ENCODE data around the gene AADACL2. TPM values are rescaled to one million over a fixed set of nuclear protein-coding genes. Genes with fewer than 3 reads are reported as not detected.

Gene AADACL2
- total and polyA plus RNA-seq, 4 donors, result not detected

DNA sequence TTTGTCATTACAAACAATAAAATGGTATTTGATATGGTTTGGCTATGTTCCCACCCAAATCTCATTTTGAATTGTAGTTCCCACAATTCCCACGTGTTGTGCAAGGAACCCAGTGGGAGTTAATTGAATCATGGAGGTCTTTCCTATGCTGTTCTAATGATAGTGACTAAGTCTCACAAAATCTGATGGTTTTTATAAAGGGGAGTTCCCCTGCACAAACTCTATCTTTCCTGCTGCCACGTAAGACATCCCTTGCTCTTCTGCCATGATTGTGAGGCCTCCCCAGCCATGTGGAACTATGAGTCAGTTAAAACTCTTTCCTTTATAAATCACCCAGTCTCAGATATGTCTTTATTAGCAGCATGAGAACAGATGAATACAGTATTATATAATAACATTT lies 64.7 kb downstream of the AADACL2 start:
- H3K4me3 ChIP-seq (ENCODE audit: low read depth in 1 of 3, low read length in 3 of 3), result no peak overlapping the region
- no peaks in the 10 kb centered on the region for H3K9me3 ChIP-seq (ENCODE audit: control insufficient read depth in 4 of 4, low read length in 3 of 4)
- H3K27ac ChIP-seq (ENCODE audit: low read depth in 1 of 2, low read length in 2 of 2), result no peak overlapping the region
- no peaks in the 10 kb centered on the region for H3K27me3 ChIP-seq (ENCODE audit: control insufficient read depth in 4 of 4, insufficient read depth in 4 of 4, low read length in 3 of 4)
- H3K9ac ChIP-seq (ENCODE audit: low read depth in 1 of 2, low read length in 2 of 2), result no peak overlapping the region
- no peak for DNase-seq (ENCODE audit: low spot score)
- H3K36me3 ChIP-seq (ENCODE audit: control insufficient read depth in 4 of 4, insufficient read depth in 3 of 4, low read depth in 1 of 4, low read length in 3 of 4), result no peaks in the 10 kb centered on the region
- WGBS, result 84% methylated on average over 2 of the region's 2 CpGs
- TF ChIP-seq, protein P1, sequence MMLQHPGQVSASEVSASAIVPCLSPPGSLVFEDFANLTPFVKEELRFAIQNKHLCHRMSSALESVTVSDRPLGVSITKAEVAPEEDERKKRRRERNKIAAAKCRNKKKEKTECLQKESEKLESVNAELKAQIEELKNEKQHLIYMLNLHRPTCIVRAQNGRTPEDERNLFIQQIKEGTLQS (IDR thresholded peaks at IDR 0.05), result no peak
- no peak for TF ChIP-seq EGR1 (IDR thresholded peaks at IDR 0.05; ENCODE audit: low read depth in 2 of 2)
- TF ChIP-seq, protein P2, sequence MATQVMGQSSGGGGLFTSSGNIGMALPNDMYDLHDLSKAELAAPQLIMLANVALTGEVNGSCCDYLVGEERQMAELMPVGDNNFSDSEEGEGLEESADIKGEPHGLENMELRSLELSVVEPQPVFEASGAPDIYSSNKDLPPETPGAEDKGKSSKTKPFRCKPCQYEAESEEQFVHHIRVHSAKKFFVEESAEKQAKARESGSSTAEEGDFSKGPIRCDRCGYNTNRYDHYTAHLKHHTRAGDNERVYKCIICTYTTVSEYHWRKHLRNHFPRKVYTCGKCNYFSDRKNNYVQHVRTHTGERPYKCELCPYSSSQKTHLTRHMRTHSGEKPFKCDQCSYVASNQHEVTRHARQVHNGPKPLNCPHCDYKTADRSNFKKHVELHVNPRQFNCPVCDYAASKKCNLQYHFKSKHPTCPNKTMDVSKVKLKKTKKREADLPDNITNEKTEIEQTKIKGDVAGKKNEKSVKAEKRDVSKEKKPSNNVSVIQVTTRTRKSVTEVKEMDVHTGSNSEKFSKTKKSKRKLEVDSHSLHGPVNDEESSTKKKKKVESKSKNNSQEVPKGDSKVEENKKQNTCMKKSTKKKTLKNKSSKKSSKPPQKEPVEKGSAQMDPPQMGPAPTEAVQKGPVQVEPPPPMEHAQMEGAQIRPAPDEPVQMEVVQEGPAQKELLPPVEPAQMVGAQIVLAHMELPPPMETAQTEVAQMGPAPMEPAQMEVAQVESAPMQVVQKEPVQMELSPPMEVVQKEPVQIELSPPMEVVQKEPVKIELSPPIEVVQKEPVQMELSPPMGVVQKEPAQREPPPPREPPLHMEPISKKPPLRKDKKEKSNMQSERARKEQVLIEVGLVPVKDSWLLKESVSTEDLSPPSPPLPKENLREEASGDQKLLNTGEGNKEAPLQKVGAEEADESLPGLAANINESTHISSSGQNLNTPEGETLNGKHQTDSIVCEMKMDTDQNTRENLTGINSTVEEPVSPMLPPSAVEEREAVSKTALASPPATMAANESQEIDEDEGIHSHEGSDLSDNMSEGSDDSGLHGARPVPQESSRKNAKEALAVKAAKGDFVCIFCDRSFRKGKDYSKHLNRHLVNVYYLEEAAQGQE (IDR thresholded peaks at IDR 0.05), result no peak
- TF ChIP-seq, protein P3, sequence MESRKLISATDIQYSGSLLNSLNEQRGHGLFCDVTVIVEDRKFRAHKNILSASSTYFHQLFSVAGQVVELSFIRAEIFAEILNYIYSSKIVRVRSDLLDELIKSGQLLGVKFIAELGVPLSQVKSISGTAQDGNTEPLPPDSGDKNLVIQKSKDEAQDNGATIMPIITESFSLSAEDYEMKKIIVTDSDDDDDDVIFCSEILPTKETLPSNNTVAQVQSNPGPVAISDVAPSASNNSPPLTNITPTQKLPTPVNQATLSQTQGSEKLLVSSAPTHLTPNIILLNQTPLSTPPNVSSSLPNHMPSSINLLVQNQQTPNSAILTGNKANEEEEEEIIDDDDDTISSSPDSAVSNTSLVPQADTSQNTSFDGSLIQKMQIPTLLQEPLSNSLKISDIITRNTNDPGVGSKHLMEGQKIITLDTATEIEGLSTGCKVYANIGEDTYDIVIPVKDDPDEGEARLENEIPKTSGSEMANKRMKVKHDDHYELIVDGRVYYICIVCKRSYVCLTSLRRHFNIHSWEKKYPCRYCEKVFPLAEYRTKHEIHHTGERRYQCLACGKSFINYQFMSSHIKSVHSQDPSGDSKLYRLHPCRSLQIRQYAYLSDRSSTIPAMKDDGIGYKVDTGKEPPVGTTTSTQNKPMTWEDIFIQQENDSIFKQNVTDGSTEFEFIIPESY (IDR thresholded peaks at IDR 0.05), result no peak
- TF ChIP-seq NR2F2 (IDR thresholded peaks at IDR 0.05), result no peak
- TF ChIP-seq, protein P4, sequence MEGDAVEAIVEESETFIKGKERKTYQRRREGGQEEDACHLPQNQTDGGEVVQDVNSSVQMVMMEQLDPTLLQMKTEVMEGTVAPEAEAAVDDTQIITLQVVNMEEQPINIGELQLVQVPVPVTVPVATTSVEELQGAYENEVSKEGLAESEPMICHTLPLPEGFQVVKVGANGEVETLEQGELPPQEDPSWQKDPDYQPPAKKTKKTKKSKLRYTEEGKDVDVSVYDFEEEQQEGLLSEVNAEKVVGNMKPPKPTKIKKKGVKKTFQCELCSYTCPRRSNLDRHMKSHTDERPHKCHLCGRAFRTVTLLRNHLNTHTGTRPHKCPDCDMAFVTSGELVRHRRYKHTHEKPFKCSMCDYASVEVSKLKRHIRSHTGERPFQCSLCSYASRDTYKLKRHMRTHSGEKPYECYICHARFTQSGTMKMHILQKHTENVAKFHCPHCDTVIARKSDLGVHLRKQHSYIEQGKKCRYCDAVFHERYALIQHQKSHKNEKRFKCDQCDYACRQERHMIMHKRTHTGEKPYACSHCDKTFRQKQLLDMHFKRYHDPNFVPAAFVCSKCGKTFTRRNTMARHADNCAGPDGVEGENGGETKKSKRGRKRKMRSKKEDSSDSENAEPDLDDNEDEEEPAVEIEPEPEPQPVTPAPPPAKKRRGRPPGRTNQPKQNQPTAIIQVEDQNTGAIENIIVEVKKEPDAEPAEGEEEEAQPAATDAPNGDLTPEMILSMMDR (IDR thresholded peaks at IDR 0.05; ENCODE audit: low read depth, low read length, missing input control), result no peak
- no peak for TF ChIP-seq HNF4G (IDR thresholded peaks at IDR 0.05)
- no peak for TF ChIP-seq JUND (IDR thresholded peaks at IDR 0.05)
- no peak for TF ChIP-seq RAD21 (IDR thresholded peaks at IDR 0.05)
- TF ChIP-seq FOXA1 (IDR thresholded peaks at IDR 0.05), result no peak
- no peak for TF ChIP-seq RXRA (IDR thresholded peaks at IDR 0.05)
- TF ChIP-seq TAF1 (conservative IDR thresholded peaks at IDR 0.05), result no peak
- no peak for TF ChIP-seq SP1 (IDR thresholded peaks at IDR 0.05)
- no peak for TF ChIP-seq YY1 (IDR thresholded peaks at IDR 0.05)
- no peak for TF ChIP-seq GABPA (IDR thresholded peaks at IDR 0.05 in 1 of 2, conservative IDR thresholded peaks at IDR 0.05 in 1 of 2)
- TF ChIP-seq, protein P5, sequence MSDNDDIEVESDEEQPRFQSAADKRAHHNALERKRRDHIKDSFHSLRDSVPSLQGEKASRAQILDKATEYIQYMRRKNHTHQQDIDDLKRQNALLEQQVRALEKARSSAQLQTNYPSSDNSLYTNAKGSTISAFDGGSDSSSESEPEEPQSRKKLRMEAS (IDR thresholded peaks at IDR 0.05), result no peak
- no peak for TF ChIP-seq FOXA2 (IDR thresholded peaks at IDR 0.05)
- TF ChIP-seq HNF4A (conservative IDR thresholded peaks at IDR 0.05), result no peak
- peaks cover 0 to 4% (median 1%) of the 10 kb centered on the region in 4 donors for H3K4me1 ChIP-seq (ENCODE audit: control insufficient read depth in 4 of 4, insufficient read depth in 4 of 4, low read length in 3 of 4)

All from liver (tissue), 9 donors.